ENCODE results near the gene WBP2. TPM values are rescaled to one million over a fixed set of nuclear protein-coding genes. Genes with fewer than 3 reads are reported as not detected.
A peak's percentile ranks its signal among the peaks of the same experiment; 100 is the strongest.

The WBP2 gene
- total RNA-seq, 1 donor from 2014 or later = 104 TPM

DNA sequence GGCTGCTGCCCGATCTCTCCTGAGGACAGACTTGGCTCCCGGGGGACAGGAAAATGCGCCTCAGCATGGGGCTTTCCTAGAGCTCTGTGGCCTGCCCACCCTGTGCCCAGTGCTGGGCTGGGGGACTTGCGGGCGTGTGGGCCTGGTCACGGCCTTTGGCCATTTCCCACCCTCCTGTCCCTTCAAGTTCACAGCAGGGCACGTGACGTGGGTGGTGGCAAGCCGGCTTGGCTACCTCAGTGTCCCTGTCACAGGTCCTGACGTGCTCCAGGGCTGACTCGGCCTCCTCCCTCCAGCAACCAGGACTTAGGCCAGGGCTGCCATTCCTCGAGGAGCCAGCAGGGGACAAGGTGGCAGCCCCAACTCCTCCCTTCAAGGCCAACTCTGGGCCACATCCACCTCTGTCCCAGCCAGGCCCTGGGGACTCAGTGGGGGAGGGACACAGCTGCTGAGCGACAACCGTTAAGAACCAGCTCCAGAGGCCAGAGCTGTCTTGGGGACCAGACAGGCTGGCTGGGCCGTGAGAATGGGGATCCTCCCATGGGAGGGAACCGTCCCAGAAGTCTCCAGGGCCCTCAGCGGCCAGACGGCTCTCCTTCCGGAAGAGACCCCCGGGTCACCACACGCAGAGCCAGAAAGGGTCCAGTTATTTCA, 9.9 kb downstream of the WBP2 start:
- peak; percentile 93 for DNase-seq (ENCODE audit: low spot score)

DNA sequence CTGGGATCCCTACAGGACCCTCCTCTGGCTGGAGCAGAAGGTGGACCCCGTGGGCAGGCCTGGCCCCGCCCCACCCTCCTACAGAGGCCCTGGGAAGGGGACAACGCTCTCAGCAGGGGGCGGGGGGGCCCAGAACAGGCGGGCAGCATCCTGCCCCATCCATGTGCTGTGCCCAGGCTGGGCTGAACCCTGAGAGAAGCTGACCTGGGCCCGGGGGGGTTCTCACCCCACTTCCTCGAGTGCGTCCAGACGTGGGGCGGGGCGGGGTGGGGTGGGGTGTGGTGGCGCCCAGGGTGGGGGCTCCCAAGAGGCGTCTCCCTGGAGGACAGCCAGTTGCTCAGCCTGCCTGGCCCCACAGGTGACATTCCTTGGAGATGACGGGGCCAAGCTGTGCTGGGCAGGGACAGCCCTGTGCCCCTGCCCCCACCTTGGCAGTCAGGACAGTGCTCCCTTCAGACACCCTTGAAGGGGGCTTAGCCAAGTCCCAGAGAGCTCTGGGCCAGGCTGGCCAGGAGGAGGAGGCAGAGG, 10.5 kb downstream of the WBP2 start:
- peak; percentile 90 for DNase-seq (ENCODE audit: low spot score)

DNA sequence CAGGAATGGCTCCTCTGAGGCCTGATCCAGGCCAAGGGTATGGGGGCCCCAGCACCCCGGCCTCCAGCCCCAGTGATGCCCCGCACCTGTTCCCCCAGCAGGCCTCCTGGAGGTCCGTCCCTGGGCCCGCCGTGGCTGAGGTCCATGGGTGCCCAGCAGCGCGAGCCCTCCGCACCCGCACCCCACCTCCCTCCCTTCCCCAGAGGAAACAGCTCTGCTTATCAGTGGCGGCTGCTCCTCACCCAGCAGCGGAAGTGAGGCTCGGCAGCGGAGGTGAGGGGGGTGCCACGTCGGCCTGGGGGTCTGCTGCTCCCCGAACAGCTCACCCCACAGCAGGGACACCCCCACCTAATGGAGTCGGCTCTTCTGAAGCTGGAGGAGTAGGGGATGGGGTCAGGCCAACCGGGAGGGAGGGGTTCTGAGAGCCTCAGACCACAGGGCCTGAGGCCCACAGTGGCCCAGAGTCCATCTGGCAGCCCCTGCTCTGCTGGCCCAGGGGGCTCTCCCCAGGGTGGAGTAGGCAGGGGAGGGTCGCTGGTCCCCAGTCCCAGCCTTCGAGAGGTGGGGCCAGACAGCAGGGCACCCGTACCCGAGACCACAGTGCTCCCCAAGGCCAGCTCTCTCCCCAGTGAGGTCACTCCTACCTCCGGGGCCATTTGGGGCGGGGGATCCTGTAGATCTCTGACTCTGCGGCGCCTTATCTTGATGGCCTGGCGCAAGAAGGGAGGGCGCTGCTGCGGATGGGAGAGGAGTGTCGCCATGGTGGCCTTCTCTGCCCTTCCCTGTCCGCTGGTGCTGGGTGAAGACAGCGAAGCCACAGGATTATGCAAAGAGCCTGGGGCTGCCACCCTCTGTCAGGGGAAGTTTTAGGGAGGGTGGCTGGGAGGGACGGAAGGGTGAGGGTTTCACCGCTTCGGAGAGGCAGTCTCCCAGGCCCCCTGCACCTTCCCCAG, 11.3 kb downstream of the WBP2 start, which contains the start of gene UNC13D:
Gene UNC13D, minus strand, starts transcription at position 828 of the 953 bp plus-strand sequence. Its CDS starts 67 bp downstream, at position 761.
- DNase-seq (ENCODE audit: low spot score) = peak; percentile 68

DNA sequence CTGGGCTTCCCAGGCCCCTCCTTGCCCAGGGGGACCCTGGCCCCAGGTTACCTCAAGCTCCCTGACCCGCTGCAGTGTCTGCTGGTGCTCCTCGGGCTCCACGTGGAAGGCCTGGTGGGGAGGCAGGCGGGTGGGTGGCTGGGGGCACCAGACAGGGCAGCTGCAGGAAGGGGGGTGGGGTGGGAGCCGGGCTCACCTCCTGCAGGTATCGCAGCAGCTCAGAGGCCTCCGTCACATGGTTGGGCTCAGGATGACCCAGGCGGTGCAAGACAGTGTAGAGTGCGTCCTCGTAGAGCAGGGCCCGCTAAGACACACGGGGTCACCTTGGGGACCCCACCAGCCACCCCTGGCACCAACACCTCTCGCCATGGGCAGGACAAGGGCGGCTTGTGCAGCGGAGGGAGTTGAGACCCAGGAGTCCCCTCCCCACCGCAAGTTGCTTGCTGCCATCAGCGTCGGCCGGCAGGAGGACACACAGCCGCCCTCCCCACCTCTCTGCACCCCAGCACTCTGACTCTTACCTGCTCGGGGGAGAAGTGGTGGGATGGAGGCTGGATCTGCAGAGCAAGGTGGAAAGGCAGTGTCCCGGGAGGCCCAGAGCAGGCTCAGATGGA, 12.1 kb downstream of the WBP2 start:
- no peak for DNase-seq (ENCODE audit: low spot score)

DNA sequence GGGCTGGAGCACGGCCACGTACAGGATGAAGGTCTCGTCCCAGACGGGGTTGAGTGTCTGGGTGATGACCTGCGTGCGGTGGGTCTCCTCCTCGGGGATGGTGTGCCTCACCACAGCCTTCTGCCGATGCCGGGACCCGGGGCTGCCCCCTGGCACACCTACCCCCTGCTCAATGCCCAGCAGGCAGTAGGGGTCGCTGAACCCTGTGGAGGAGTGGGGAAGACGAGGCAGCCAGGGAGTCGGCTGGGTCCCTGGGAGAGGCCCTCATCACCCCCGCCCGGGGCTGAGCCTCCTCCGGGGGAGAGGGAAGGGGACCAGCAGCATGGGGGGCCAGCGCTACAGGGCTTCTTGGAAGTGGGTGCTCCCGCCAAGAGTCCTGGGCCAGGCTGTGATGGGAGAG, 12.7 kb downstream of the WBP2 start:
- no peak for DNase-seq (ENCODE audit: low spot score)

DNA sequence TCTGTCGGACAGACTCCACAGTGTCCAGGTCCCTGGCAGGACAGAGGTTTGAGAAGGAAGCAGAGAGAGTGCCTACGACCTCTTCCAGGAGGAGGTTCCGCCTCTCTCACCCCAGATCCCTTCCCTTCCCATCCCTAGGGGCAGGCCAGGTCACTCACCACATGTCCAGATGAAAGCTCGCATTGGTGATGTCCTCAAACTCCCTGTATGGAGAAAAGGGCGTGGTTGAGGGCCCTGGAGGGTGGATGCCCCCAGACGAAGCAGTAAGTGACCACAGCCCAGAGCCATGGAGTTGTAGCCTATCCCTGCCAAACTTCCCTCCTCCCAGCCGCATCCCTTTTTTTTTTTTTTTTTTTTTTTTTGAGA, 14.4 kb downstream of the WBP2 start:
- no peak for DNase-seq (ENCODE audit: low spot score)

DNA sequence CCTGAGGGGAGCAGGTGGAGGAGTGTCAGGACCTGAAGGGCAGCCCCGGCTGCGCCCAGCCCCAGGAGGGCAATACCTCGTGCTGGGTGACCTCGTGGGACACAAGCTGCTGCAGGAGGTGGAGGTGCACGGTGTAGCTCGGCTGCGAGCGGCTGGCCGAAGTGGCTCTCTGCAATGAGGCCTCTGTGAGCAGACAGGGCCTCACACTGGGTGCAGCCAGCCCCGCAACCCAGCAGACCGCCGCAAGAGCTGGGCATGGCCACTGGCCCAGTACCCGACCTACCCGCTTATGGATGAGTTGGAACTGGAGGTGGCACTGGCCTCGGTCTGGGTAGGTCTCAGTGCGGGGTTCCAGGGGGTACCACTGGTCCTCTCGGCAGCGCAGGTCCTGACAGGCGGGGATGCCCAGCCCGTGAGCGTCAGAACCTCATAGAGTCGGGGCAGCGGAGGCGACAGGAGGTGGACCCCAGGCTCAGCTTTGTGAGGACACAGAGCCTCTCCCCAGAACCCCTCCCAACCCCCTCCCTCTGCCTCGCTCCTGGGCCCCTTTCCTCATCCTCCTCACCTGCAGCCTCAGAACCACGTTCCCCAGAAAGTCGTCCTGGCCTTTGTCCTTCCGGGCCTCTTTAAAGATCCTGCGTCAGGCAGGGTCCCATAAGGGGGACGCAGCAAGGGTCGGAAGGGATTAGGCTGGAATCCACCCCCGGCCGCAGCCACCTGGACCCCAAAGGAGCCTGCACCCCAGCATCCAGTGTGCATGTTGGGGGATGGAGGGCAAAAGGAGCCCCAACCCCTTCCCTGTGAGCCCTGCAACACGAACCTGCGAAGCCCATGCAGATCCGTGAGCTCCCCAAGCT, 15.0 kb downstream of the WBP2 start:
- DNase-seq (ENCODE audit: low spot score) = no peak

DNA sequence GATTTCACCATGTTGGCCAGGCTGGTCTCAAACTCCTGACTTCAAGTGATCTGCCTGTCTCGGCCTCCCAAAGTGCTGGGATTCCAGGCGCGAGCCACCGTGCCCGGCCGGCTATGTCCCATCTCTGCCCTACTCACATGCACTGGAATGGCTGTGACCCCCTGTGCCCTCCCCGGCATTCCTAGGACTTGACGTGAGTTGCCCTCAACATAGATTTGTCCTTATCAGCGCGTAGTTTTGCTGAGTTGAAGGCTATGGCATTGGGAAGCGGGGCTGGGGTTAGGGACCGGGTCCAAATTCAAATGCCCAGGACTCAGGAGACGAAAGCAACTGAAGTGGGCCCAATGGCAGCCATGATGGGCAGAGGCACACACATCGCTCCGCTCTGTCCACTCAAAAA, 16.7 kb downstream of the WBP2 start:
- no peak for DNase-seq (ENCODE audit: low spot score)

DNA sequence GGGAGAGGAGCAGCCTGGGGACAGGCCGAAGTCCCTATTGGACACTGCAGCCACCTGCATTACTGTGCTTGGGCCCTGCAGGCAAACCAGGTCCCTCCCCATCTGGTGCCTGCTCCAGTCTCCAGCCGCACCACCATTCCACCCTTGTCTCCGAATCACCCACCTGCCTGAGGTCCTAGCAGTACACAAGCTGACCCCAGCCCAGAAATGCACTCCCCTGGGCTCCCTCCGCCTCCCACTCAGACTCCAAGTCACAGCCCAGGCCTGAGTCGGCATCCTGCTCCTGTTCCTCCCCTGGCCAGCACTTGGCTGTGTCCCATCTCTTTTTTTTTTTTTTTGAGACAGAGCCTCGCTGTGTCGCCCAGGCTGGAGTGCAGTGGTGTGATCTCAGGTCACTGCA, 17.2 kb downstream of the WBP2 start:
- no peak for DNase-seq (ENCODE audit: low spot score)

DNA sequence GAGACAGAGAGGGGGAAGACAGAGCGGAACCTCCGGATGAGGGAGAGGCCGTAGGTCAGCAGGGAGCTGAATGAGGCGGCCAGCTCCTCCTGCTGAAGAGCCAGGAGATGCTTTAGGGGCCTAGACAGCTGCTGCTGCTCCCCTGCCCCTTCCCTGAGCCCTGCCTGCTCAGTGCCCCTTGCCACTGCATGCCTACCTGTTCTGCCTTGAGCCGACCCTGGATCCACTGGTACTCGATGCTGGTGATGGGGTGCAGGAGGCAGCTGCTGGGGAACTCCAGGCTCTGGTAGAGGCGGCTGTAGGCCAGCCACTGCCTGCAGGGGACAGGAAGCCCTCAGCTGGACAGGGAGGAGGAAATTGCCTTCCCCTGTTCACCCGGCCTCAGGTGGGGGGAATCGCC, 18.5 kb downstream of the WBP2 start:
- no peak for DNase-seq (ENCODE audit: low spot score)

DNA sequence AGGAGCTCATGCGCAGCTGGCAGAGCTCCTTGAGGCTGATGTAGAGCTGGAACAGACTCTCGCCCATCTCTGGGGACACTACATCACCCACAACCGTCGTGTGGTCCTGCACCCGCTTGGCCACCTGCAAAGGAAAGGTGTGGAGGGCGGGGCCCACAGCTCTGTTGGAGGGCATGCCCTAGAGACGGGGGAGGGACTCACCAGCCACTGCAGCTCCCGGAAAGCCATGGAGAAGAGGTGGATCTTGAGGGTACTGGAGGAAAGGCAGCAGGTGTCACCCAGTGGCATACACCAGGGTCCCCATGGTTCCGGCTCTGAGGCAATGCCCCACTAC, 19.5 kb downstream of the WBP2 start:
- no peak for DNase-seq (ENCODE audit: low spot score)

DNA sequence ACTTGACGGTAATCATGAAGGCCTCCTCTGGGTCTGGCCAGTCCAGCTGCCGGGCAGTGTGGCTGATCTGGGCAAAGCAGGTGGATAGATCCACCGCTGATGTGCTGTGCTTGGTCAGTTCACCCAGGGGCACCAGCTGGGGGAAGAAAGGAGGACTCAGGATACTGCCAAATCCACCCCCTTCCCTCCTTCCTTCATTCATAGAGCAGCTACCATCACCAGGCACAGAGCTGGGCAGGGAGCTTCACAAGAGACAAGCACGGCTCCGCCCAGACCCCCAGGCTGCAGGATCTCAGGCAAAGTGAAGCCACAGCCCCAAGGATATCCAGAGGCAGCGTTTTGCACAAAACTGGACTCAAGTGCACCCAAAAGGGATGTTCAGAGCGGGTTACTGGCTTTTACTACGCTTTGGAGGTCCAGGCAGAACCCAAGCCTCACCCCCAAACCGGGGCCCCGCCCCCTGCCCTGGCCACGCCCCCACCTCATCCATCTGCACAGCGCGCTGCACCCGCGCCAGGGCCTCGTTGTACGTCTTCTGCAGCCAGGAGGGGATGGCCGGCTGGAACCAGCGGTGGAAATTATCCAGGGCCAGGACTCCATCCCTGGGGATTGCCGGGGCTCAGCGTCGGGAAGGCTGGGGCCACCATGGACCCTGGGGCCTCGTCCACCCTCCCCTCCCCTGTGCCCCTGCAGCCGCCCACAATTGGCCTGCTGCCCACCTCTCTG, 20.0 kb downstream of the WBP2 start:
- DNase-seq (ENCODE audit: low spot score) = no peak

DNA sequence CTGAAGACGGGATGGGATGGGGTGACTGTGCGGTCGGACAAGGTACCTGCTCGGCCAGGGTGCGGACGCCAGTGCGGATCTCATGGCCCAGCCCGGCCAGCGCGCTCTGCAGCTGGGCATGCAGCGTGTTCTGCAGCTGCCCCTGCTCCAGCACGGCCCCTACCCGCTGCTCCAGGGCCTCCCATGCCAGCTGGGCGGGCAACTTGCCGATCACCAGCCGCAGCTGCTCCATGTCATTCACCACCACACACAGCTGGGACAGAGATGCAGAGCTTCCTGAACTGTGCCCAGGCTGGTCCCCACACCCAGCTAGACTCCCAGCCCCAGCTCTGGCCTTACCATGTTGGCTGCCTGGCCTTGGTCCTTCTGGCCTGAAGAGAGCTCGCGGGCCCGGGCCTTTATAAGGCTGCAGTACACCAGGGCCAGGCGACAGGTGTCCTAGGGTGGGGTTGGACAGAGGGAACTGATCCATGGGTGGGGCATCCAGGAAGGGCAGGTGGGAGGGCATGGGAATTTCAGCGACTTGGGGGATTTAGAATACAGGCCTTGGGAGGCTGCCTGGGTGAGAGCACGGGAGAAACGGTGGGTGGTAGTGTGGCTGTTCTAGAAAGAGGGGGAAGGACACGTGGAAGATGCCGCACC, 20.7 kb downstream of the WBP2 start:
- no peak for DNase-seq (ENCODE audit: low spot score)

DNA sequence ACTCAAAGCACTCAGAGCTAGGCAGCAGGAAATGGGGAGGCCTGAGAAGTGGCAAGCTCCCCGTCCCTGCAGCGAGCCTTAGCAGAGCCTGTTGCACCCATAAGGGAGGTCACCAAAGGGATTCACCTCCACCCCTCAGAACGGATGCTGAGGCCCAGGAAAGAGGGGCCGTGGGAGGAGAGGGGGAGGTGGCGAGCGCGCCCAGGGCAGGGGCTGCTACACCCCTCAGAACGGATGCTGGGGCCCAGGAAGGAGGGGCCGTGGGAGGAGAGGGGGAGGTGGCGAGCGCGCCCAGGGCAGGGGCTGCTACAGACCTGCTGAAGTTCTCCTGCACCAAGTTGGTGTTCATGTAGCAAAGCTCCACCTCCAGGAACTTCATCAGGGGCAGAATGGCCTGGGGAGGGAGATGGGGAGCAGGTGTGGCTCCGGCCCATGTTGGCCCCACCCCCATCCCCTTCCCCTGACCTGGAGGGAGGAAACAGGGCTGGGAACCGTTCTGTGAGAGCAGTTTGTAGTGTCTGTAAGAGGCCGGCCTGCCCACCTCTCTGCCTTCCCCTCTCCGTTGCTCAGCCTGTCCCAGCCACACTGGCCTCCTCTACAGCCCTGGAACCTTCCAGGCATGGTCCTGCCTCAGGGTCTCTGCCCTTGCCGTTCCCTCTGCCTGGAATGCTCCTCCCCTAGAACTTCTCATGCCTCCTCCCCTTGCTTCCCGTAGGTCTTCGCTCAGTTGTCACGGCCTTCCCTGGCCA, 22.3 kb downstream of the WBP2 start:
- DNase-seq (ENCODE audit: low spot score) = no peak

DNA sequence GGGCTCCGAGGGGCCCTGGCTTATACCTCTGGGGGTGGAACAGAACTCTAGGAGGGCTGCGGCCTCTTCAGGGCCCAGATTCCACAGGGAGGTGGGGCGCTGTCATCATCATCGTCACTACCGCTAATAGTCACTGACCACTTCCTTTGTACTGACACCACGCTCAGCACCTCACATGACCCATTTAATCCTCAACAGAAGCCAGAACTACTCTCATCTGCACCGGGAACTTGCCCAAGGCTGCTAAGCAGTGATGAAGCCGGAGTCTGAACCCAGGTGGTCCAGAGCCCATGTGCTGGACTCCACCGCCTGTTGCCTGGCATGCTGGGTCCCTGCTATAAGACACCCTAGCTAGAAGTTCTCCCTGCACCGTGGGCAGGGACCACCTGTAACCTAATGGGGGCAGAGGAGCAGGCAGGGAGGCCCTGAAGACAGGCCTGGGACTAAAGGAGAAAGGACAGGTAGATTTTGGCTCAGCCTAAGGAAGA, 22.9 kb downstream of the WBP2 start:
- no peak for DNase-seq (ENCODE audit: low spot score)

DNA sequence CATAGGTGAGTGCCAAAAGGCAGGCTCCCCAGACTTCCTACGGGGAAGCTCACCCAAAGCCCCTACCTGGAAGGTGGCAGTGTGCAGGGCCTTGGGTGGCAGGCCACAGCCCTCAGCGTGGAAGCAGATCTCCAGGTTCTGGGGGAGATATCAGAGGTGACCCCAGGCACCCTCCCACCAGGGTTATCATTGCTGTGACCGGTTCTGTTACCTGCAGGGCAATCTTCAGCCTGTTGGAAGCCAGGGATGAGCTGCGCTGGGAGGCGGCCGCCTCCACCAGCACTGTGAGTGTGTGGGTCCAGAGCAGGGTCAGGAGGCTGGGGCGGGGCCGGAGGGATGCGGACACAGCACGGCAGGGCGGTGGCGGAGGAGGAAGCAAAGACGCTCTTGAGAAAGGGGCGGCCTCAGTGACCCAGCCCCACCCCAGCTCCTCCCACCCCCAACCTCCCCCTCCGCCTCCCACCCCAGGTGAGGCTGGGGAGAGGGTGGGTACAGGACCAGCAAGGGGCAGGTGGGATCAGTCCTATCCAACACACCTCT, 24.0 kb downstream of the WBP2 start:
- no peak for DNase-seq (ENCODE audit: low spot score)

DNA sequence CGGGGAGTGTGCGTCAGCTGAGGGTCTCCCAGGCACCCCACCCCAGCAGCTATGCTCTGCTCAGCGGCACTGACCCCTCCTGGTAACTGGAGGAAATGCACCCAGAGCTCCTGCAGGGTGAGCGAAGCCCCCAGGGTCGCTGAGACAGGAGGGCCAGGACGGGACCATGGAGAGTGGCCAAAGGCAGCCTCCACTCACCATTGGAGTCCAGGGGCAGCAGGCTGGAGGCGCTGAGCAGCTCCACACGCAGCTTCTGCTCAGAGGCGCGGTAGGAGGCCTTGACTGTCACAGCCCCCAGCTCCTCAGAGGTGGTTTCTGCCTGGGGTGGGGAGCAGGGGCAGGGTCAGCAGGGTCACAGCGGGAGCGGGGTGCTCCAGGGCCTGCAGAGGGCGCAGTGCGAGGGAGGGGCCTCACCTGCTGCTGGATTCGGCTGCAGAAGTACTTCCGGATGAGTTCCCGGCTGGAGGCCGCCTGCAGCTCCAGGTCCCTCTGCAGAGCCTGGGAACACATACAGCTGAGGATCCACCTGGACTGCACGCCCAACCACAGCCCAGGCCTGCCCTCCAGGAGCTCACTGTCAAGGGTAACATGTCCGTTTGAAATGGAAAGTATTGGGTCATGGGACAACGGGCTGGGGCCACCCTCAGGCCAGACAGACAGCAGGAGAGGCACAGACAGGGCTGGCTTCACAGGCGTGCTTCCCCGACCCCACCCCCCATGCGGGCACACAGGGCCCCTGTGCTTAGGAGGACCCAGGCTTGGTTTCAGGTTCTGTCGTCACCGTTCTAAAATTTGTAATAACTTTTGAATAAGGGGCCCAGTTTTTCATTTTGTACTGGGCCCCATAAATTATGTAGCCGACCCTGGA, 24.7 kb downstream of the WBP2 start:
- DNase-seq (ENCODE audit: low spot score) = no peak

DNA sequence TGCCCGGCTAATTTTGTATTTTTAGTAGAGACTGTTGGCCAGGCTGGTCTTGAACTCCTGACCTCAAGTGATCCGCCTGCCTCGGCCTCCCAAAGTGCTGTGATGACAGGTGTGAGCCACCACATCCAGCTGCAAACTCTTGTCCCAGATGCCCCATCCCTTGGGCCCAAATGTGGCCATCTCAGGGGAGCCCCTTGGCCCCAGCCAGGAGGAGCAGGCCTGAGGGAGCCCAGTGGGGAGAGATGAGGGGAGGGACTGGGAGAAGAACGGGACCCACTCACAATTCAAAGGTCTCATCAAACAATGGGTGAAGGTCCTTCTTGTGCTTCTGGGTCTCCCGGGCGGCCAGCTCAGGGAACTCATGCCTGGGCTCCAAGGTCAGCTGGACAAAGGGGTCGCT, 25.4 kb downstream of the WBP2 start:
- DNase-seq (ENCODE audit: low spot score) = no peak

Data from ureter (tissue), 1 donor.